Mesenchymal stem cell (in vitro differentiated cells and primary cell): ENCODE measurements around the gene FAAH.

Experiments
- DNase-seq: peaks from one replicate; pipeline ENCODE4 v3.0.0-alpha.2; 2013
- H2AFZ ChIP-seq: one replicate; pipeline ENCODE4 v1.6.1; 2013; ENCODE audit warnings: low read depth, mild to moderate bottlenecking, control low read depth, inconsistent platforms, low read length, moderate library complexity
- H2AK5ac ChIP-seq: 2 replicates; pipeline ENCODE4 v1.6.1; 2013; ENCODE audit warnings: low read length, moderate library complexity, mild to moderate bottlenecking, inconsistent platforms; ENCODE audit not compliant: severe bottlenecking
- H2BK120ac ChIP-seq: one replicate; pipeline ENCODE4 v1.6.1; 2013; ENCODE audit warnings: low read depth, mild to moderate bottlenecking, inconsistent platforms, low read length, moderate library complexity
- H2BK12ac ChIP-seq, 2 experiments: one replicate each; pipeline ENCODE4 v1.6.1; 2013; ENCODE audit warnings: inconsistent platforms in 2 of 2, low read length in 2 of 2, mild to moderate bottlenecking in 2 of 2, moderate library complexity in 2 of 2, control low read depth in 1 of 2
- H2BK15ac ChIP-seq: one replicate; pipeline ENCODE4 v1.6.1; 2013; ENCODE audit warnings: mild to moderate bottlenecking, low read depth, inconsistent platforms; ENCODE audit not compliant: poor library complexity, severe bottlenecking
- H2BK5ac ChIP-seq: 2 replicates; pipeline ENCODE4 v1.6.1; 2013; ENCODE audit warnings: low read depth, mild to moderate bottlenecking, low read length, control low read depth, inconsistent platforms; ENCODE audit not compliant: poor library complexity, severe bottlenecking
- H3K14ac ChIP-seq, 2 experiments: one replicate each; pipeline ENCODE4 v1.6.1; 2013; ENCODE audit warnings: inconsistent platforms in 2 of 2, low read length in 2 of 2, control low read depth in 1 of 2, mild to moderate bottlenecking in 1 of 2, moderate library complexity in 1 of 2
- H3K18ac ChIP-seq, 2 experiments: one replicate each; pipeline ENCODE4 v1.6.1; 2013; ENCODE audit warnings: inconsistent platforms in 2 of 2, low read length in 2 of 2, control low read depth in 1 of 2, low read depth in 1 of 2, mild to moderate bottlenecking in 1 of 2
- H3K23ac ChIP-seq, 2 experiments: one replicate each; pipeline ENCODE4 v1.6.1; 2013; ENCODE audit warnings: inconsistent platforms in 2 of 2, low read length in 2 of 2, mild to moderate bottlenecking in 2 of 2, moderate library complexity in 2 of 2, control low read depth in 1 of 2
- H3K27ac ChIP-seq: 2 replicates; pipeline ENCODE4 v1.5.1; 2013; ENCODE audit warnings: mild to moderate bottlenecking, moderate library complexity, low read length, control low read depth, inconsistent platforms; ENCODE audit not compliant: poor library complexity, severe bottlenecking
- H3K27me3 ChIP-seq, 2 experiments: 2 replicates each; pipeline versions ENCODE4 v1.6.1 to v1.7.0; 2013; ENCODE audit warnings: low read length in 2 of 2, mild to moderate bottlenecking in 2 of 2, moderate library complexity in 2 of 2, control low read depth in 1 of 2, inconsistent platforms in 1 of 2; ENCODE audit not compliant: control insufficient read depth in 1 of 2, insufficient read depth in 1 of 2
- H3K36me3 ChIP-seq, 2 experiments: 2 replicates each; pipeline versions ENCODE4 v1.6.1 to v1.7.0; 2013; ENCODE audit warnings: low read length in 2 of 2, control low read depth in 1 of 2, inconsistent platforms in 1 of 2, low read depth in 1 of 2, mild to moderate bottlenecking in 1 of 2; ENCODE audit not compliant: insufficient read depth in 2 of 2, control insufficient read depth in 1 of 2
- H3K4ac ChIP-seq, 2 experiments: one replicate each; pipeline ENCODE4 v1.6.1; 2013; ENCODE audit warnings: inconsistent platforms in 2 of 2, low read length in 2 of 2, mild to moderate bottlenecking in 2 of 2, moderate library complexity in 2 of 2, control low read depth in 1 of 2, low read depth in 1 of 2
- H3K4me1 ChIP-seq: 2 replicates; pipeline ENCODE4 v1.6.1; 2013; ENCODE audit warnings: low read depth, low read length, control low read depth; ENCODE audit not compliant: control insufficient read depth, insufficient read depth
- H3K4me2 ChIP-seq: 2 replicates; pipeline ENCODE4 v1.6.1; 2013; ENCODE audit warnings: low read length, mild to moderate bottlenecking, inconsistent platforms; ENCODE audit not compliant: poor library complexity, severe bottlenecking
- H3K4me3 ChIP-seq, 2 experiments: 2 replicates each; pipeline versions ENCODE4 v1.5.1 to v1.7.0; 2013; ENCODE audit warnings: low read length in 2 of 2, mild to moderate bottlenecking in 2 of 2, control low read depth in 1 of 2, low read depth in 1 of 2; ENCODE audit not compliant: insufficient read depth in 1 of 2
- H3K79me1 ChIP-seq: replicated peaks from 2 replicates; pipeline ENCODE4 v1.6.1; 2013; ENCODE audit warnings: mild to moderate bottlenecking, control low read depth, low read length, inconsistent platforms; ENCODE audit not compliant: poor library complexity, severe bottlenecking
- H3K9ac ChIP-seq: 2 replicates; pipeline ENCODE4 v1.7.0; 2013; ENCODE audit warnings: mild to moderate bottlenecking, low read length, moderate library complexity
- H3K9me3 ChIP-seq: 2 replicates; pipeline ENCODE4 v1.7.0; 2013; ENCODE audit warnings: mild to moderate bottlenecking, low read length; ENCODE audit not compliant: control insufficient read depth
- H4K8ac ChIP-seq: one replicate; pipeline ENCODE4 v1.6.1; 2013; ENCODE audit warnings: inconsistent platforms, mild to moderate bottlenecking, low read length, moderate library complexity
- H4K91ac ChIP-seq: one replicate; pipeline ENCODE4 v1.6.1; 2013; ENCODE audit warnings: mild to moderate bottlenecking, low read length, inconsistent platforms
- WGBS: methylation state at CpG from one replicate; pipeline ENCODE4 v1.1.7; 2013; ENCODE audit warnings: mixed read lengths; 5-methylcytosine and 5-hydroxymethylcytosine counted together

Gene FAAH

DNA sequence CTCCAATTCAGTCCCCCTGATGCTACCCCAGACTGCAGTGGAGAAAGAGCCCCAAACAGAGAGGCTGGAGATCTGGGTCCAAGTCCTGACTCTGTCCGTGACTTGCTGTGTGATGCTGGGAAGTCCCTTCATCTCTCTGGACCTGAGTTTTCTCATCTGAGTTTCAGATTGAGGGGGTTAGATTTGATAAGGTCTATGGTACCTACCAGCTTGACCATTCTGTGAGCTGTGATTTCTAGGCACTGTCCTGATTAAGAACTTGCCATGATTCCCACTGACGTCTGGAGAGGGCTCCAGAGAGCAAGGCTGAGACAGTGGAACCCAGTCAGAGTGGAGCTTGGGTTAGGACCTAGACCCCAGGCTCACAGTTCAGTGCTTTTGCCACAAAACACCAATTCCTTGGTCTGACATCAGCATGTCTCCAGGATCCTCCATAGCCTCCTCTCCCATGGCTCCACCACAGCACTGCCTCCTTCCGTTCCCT lies 51.7 kb downstream of the FAAH start:
- Histone ChIP-seq H3K4me2 (no peak overlapping the region), H3K36me3 (no peaks in the 10 kb centered on the region), H3K27ac (no peak overlapping the region), H3K27me3 (peaks cover 65 to 68% of the 10 kb centered on the region in 2 experiments), H2AK5ac (no peak overlapping the region), H3K9ac (no peak overlapping the region), H3K9me3 (no peaks in the 10 kb centered on the region), H3K4me3 (no peak overlapping the region), H3K79me1 (no peaks in the 10 kb centered on the region), H2BK15ac (no peak overlapping the region), H2AFZ (no peak overlapping the region), H3K23ac (no peak overlapping the region), H3K4me1 (peaks cover 13% of the 10 kb centered on the region), H2BK12ac (no peak overlapping the region), H4K8ac (no peak overlapping the region), H2BK120ac (no peak overlapping the region), H3K14ac (no peak overlapping the region), H3K18ac (no peak overlapping the region), H4K91ac (no peak overlapping the region), H3K4ac (no peak overlapping the region), H2BK5ac (no peak overlapping the region)
- DNase-seq: no peak
- 61% methylated on average over 3 of the region's 3 CpGs for WGBS

DNA sequence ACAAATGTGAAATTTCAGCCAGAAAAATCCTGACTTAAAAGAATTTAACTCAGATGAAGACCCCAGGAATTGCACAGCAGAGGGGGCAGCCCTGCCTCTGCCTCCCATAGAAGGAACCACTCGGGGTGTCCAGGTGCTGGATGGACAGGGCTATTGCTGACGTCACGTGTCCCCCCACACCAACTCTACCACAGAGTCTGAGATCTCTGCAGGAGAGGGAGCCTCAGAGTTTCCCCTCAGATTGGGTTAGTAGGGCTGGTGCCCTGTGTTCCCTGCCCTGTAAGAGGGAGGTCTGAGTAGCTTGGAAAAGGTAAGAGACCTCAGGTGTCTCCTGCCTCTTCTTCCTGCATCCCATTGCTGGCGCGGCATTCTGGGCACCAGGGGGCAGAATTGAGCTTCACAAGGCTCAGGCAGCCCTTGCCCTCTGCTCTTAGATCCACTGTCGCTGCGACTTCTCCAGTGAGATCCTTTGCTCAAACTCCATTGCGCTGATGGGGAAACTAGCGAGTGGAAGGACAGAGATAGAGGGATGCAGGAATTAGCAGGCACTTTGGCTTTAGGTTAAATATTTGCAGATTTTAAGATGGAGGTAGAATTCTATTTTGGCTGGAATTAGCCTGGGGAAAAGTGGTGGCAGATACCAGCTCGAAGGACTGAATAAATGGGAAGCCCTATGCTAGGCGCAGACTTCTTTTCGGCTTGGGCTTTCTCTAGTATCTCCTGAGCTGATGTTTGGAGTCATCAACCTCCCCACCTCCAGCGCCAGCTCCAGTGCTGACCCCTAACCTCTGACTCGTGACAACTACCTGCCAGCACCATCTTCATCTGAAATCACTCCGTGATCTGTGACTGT lies 52.8 kb downstream of the FAAH start:
- Histone ChIP-seq H4K91ac (no peak overlapping the region), H2BK120ac (no peak overlapping the region), H2AK5ac (no peak overlapping the region), H2BK15ac (no peak overlapping the region), H3K27ac (no peak overlapping the region), H3K18ac (no peak overlapping the region), H3K4ac (no peak overlapping the region), H3K4me2 (no peak overlapping the region), H3K36me3 (no peaks in the 10 kb centered on the region), H3K79me1 (no peaks in the 10 kb centered on the region), H3K27me3 (peaks cover 75 to 76% of the 10 kb centered on the region in 2 experiments), H2BK12ac (no peak overlapping the region), H2BK5ac (no peak overlapping the region), H2AFZ (no peak overlapping the region), H3K4me1 (peaks cover 13% of the 10 kb centered on the region), H3K9ac (no peak overlapping the region), H3K4me3 (no peak overlapping the region), H4K8ac (no peak overlapping the region), H3K23ac (no peak overlapping the region), H3K14ac (no peak overlapping the region), H3K9me3 (no peaks in the 10 kb centered on the region)
- DNase-seq: peak; percentile 63
- 23% methylated on average over 10 of the region's 15 CpGs for WGBS

DNA sequence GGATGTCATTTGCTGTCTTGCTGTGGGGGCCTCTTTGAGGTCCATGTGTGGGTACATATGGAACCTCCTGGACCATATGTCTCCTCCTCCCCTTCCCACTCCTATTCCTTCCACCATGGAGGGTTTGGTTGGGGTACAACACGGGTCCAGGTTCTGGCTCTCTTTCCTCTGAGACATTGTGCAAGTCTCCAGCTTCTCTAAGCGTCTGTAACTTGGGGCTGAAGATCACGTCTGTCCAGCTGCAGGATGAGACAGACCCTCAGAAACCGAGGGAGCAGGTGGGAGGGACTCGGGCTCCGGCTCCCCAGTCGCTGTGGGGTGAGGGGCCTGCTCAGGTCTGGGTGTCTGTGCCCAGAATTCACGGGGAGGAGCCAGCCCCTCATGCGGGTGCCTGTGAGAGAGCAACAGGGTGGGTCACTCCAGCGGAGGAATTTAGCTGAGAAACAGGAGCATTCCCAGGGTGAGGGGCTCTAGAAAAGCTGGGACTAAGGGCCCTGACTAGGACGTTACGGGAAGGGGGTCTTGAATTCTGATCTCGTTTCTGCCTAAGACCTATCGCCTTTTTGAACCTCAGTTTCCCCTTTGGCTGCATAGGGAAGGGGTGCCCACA lies 53.5 kb downstream of the FAAH start:
- Histone ChIP-seq H3K9ac (peak overlapping the region; percentile 45), H2BK12ac (no peak overlapping the region), H3K18ac (no peak overlapping the region), H3K23ac (no peak overlapping the region), H3K4ac (no peak overlapping the region), H4K91ac (no peak overlapping the region), H3K4me1 (peaks cover 13% of the 10 kb centered on the region), H3K36me3 (no peaks in the 10 kb centered on the region), H3K9me3 (no peaks in the 10 kb centered on the region), H2BK5ac (no peak overlapping the region), H2BK120ac (no peak overlapping the region), H4K8ac (no peak overlapping the region), H2AK5ac (no peak overlapping the region), H2AFZ (no peak overlapping the region), H2BK15ac (no peak overlapping the region), H3K27me3 (peaks cover 83% of the 10 kb centered on the region in 2 experiments), H3K14ac (no peak overlapping the region), H3K4me3 (peak overlapping the region; percentile 18 to 63), H3K27ac (no peak overlapping the region), H3K4me2 (peak overlapping the region; percentile 65), H3K79me1 (no peaks in the 10 kb centered on the region)
- no peak for DNase-seq
- 14% methylated on average over 14 of the region's 14 CpGs for WGBS

DNA sequence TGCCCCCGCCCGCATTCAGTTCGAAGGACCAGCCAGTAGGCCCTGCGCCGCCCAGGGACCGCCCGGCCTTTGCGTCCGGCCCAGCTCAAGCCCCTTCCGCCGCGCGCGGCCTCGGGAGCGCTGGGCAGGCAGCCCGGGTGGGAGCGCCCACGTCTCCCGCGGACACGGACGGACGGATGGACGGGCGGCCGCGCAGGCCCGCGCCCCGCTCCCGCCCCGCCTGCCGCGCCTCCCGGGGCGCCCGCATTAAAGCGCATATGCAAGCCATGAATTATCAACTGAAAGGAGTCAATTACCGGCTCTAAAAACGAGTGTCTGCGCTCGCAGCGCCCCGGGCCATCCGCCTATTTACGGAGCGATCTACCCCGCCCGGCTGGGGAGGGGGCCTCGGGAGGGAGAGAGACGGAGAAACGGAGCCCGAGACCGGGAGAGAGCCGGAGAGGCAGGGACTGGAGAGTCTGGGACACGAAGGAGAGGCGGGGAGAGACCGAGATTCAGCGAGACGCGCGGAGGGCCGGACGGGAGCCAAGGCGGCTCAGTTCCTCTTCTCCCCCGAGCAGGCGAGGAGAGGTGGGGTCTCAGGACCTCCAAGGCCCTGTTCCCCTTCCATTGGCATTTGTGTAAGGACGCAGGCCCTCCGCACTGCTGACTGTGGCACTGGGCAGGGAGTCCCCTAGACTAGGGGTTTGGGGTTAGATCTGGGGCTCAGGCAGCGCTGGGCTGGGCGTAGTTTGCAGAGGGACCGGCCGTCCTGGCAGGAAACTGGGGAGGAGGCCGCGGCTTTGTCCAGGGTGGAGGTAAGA lies 54.2 kb downstream of the FAAH start:
- H2BK5ac ChIP-seq: no peak overlapping the region
- no peak overlapping the region for H3K14ac ChIP-seq
- peak overlapping the region; percentile 65 for H3K4me2 ChIP-seq
- no peaks in the 10 kb centered on the region for H3K79me1 ChIP-seq
- no peak overlapping the region for H4K8ac ChIP-seq
- 2% methylated on average over 76 of the region's 76 CpGs for WGBS
- H3K23ac ChIP-seq: no peak overlapping the region
- H3K4ac ChIP-seq: no peak overlapping the region
- no peak overlapping the region for H3K18ac ChIP-seq
- no peak overlapping the region for H4K91ac ChIP-seq
- no peaks in the 10 kb centered on the region for H3K9me3 ChIP-seq
- H3K27ac ChIP-seq: no peak overlapping the region
- no peak overlapping the region for H2BK15ac ChIP-seq
- H3K4me1 ChIP-seq: peaks cover 9% of the 10 kb centered on the region
- peak overlapping the region; percentile 18 to 63 for H3K4me3 ChIP-seq
- H3K9ac ChIP-seq: peak overlapping the region; percentile 45
- no peak for DNase-seq
- H2AK5ac ChIP-seq: no peak overlapping the region
- no peak overlapping the region for H2BK12ac ChIP-seq
- H2BK120ac ChIP-seq: no peak overlapping the region
- H3K27me3 ChIP-seq: peaks cover 90% of the 10 kb centered on the region in 2 experiments
- H2AFZ ChIP-seq: no peak overlapping the region
- H3K36me3 ChIP-seq: no peaks in the 10 kb centered on the region
